HCT116 (cell line): ENCODE results near the gene F7. TPM values are rescaled to one million over a fixed set of nuclear protein-coding genes. Genes with fewer than 3 reads are reported as not detected.

Source experiments
- ATAC-seq: fragments of 200-7000 bp; cut with Tn5 transposase; 2 replicates; pipeline ENCODE4 v1.9.1; 2020; ENCODE audit warnings: mild to moderate bottlenecking, moderate library complexity
- BruUV-seq: library from RNA; stranded (reverse); fragments of 400-500 nt; replicated peaks from 2 replicates; lab custom pipeline; 2021; lab: Mats Ljungman, UMichigan
- CTCF ChIA-PET: fragments of 300-600 bp; sonication (Branson Sonifier 250); formaldehyde crosslinking; loops from one replicate; lab custom pipeline; 2021; ENCODE audit warnings: antibody characterized with exemption; lab: Charles Lee
- POLR2A ChIA-PET: fragments of 300-600, 350-600 bp; sonication (Branson Sonifier 250); formaldehyde crosslinking; loops from one replicate; lab custom pipeline; 2021; ENCODE audit warnings: antibody characterized with exemption; lab: Charles Lee
- RAD21 ChIA-PET, 2 experiments: fragments of 300-600 bp; sonication (Branson Sonifier 250); formaldehyde crosslinking; loops; one replicate each; lab custom pipeline; 2023; ENCODE audit warnings: low total read pairs in 2 of 2; ENCODE audit not compliant: uncharacterized antibody in 2 of 2, unreplicated experiment in 2 of 2, low non-redundant PET in 1 of 2; lab: Charles Lee
- DNase-seq: peaks from one replicate; pipeline ENCODE4 v3.0.0-alpha.2; 2010; ENCODE audit warnings: low read depth, low spot score
- H2AFZ ChIP-seq: fragments of 200-600 bp; shearing (Covaris generic), sonication (generic); 2 replicates; pipeline ENCODE4 v1.6.1; 2017; ENCODE audit warnings: low read depth, mixed run types, mixed read lengths, antibody characterized with exemption, low read length; ENCODE audit not compliant: poor library complexity, severe bottlenecking
- H3K27ac ChIP-seq: 2 replicates; pipeline ENCODE4 v1.5.1; 2012; ENCODE audit warnings: low read depth, low read length
- H3K27me3 ChIP-seq: fragments of 200-600 bp; sonication (generic); 2 replicates; pipeline ENCODE4 v1.6.1; 2016; ENCODE audit warnings: mixed run types, low read length, mixed read lengths; ENCODE audit not compliant: insufficient read depth
- H3K36me3 ChIP-seq, 2 experiments: fragments of 200-500 bp in 1 of 2; fragments of 200-600 bp in 1 of 2; sonication (Bioruptor generic) in 1 of 2; sonication (generic) in 1 of 2; 2 replicates each; pipeline versions ENCODE4 v1.5.1 to v1.6.1; 2014 to 2016; ENCODE audit warnings: low read length in 2 of 2, inconsistent platforms in 1 of 2, mixed read lengths in 1 of 2, mixed run types in 1 of 2; ENCODE audit not compliant: insufficient read depth in 2 of 2, control insufficient read depth in 1 of 2
- H3K4me1 ChIP-seq, 2 experiments: fragments of 200-600 bp in 1 of 2; sonication (generic) in 1 of 2; 2 replicates each; pipeline versions ENCODE4 v1.5.1 to v1.6.1; 2012 to 2017; ENCODE audit warnings: low read length in 2 of 2, inconsistent platforms in 1 of 2, mild to moderate bottlenecking in 1 of 2, mixed read lengths in 1 of 2, mixed run types in 1 of 2, moderate library complexity in 1 of 2; ENCODE audit not compliant: insufficient read depth in 2 of 2, control insufficient read depth in 1 of 2
- H3K4me2 ChIP-seq: fragments of 200-600 bp; sonication (generic); 2 replicates; pipeline ENCODE4 v1.6.1; 2017; ENCODE audit warnings: mixed run types, low read length, mixed read lengths
- H3K4me3 ChIP-seq, 2 experiments: fragments of 200-600 bp in 1 of 2; sonication (generic) in 1 of 2; replicated peaks in 1 of 2; 2 replicates each; pipeline ENCODE4 v1.5.1; 2011 to 2016; ENCODE audit warnings: low read length in 2 of 2, control low read depth in 1 of 2, low read depth in 1 of 2, mild to moderate bottlenecking in 1 of 2, mixed read lengths in 1 of 2, mixed run types in 1 of 2
- H3K79me2 ChIP-seq: fragments of 200-600 bp; sonication (generic); 2 replicates; pipeline ENCODE4 v1.6.1; 2017; ENCODE audit warnings: mild to moderate bottlenecking, mixed run types, low read length, moderate library complexity, mixed read lengths; ENCODE audit not compliant: insufficient read depth
- H3K9ac ChIP-seq: fragments of 200-600 bp; sonication (generic); 2 replicates; pipeline ENCODE4 v1.6.1; 2016; ENCODE audit warnings: low read length, mixed read lengths
- H3K9me2 ChIP-seq: fragments of 200-600 bp; sonication (generic), shearing (Covaris generic); 2 replicates; pipeline ENCODE4 v1.6.1; 2017; ENCODE audit warnings: mixed run types, mild to moderate bottlenecking, moderate library complexity; ENCODE audit not compliant: insufficient read depth
- H3K9me3 ChIP-seq, 2 experiments: fragments of 200-500 bp in 1 of 2; fragments of 200-600 bp in 1 of 2; sonication (Bioruptor generic) in 1 of 2; sonication (generic) in 1 of 2; 2 replicates each; pipeline ENCODE4 v1.6.1; 2014 to 2017; ENCODE audit warnings: low read length in 2 of 2, mixed read lengths in 2 of 2, inconsistent platforms in 1 of 2, low read depth in 1 of 2, mild to moderate bottlenecking in 1 of 2, mixed run types in 1 of 2, moderate library complexity in 1 of 2; ENCODE audit not compliant: control insufficient read depth in 1 of 2, insufficient read depth in 1 of 2
- H4K20me1 ChIP-seq: fragments of 200-600 bp; sonication (generic), shearing (Covaris generic); 2 replicates; pipeline ENCODE4 v1.6.1; 2017; ENCODE audit warnings: mixed run types, mild to moderate bottlenecking, moderate library complexity; ENCODE audit not compliant: insufficient read depth
- ATF3 ChIP-seq: IDR thresholded peaks from 2 replicates; pipeline ENCODE4 v1.6.1; 2012
- CEBPB ChIP-seq: IDR thresholded peaks from 2 replicates; pipeline ENCODE4 v1.6.1; 2012; ENCODE audit warnings: low read depth
- CTCF ChIP-seq, 3 experiments: fragments of 200-600 bp in 1 of 3; sonication (generic) in 1 of 3; IDR thresholded peaks in 2 of 3; conservative IDR thresholded peaks in 1 of 3; 2 replicates each; pipeline ENCODE4 v1.5.1; 2012 to 2017; ENCODE audit warnings: low read depth in 2 of 3, low read length in 2 of 3, antibody characterized with exemption in 1 of 3, borderline replicate concordance in 1 of 3, control low read depth in 1 of 3, mild to moderate bottlenecking in 1 of 3, mixed read lengths in 1 of 3, mixed run types in 1 of 3, moderate library complexity in 1 of 3; ENCODE audit not compliant: insufficient read depth in 1 of 3
- EZH2 ChIP-seq: fragments of 200-600 bp; sonication (generic); IDR thresholded peaks from 2 replicates; pipeline ENCODE4 v1.6.1; 2017; ENCODE audit warnings: antibody characterized with exemption, mixed run types
- JUND ChIP-seq: IDR thresholded peaks from 2 replicates; pipeline ENCODE4 v1.6.1; 2012
- intact Hi-C: fragments of 100-400 bp; cut with micrococcal nuclease; formaldehyde crosslinking; loops from 2 replicates; pipeline ENCODE4 v1.10.0; 2022
- total RNA-seq: library from RNA; stranded (reverse); gene quantifications from one replicate; pipeline ENCODE4 v1.2.1, GENCODE V29; 2021; ENCODE audit not compliant: unreplicated experiment

F7 gene
- total RNA-seq, 1 experiment from 2014 or later, result not detected

- no peak for TF ChIP-seq CTCF (IDR thresholded peaks at IDR 0.05 in 2 of 3, conservative IDR thresholded peaks at IDR 0.05 in 1 of 3; ENCODE audit: borderline replicate concordance in 1 of 3, insufficient read depth in 1 of 3, low read depth in 2 of 3, low read length in 2 of 3)
- no peak for TF ChIP-seq EZH2
- no peak for TF ChIP-seq JUND
- no peak for TF ChIP-seq ATF3
Observed at GRCh38 chr13:113153810-113154748, 48.5 kb downstream of the F7 start (continued).

- Histone ChIP-seq H2AFZ (peak overlapping the region; percentile 8), H3K27me3 (no peaks in the 10 kb centered on the region), H3K9me2 (no peaks in the 10 kb centered on the region), H3K9ac (no peak overlapping the region), H3K4me3 (no peak overlapping the region), H3K4me2 (no peak overlapping the region), H3K36me3 (no peaks in the 10 kb centered on the region), H3K27ac (no peak overlapping the region), H3K4me1 (peaks cover 9 to 16% of the 10 kb centered on the region in 2 experiments), H3K9me3 (peaks cover 0 to 5% of the 10 kb centered on the region in 2 experiments; a peak in 1 of 4 replicates), H3K79me2 (no peaks in the 10 kb centered on the region), H4K20me1 (no peaks in the 10 kb centered on the region)
- BruUV-seq, result no TSS peak
- ChIA-PET POLR2A (no interaction called here), RAD21 (no interaction called here), CTCF (no interaction called here)
- intact Hi-C loops, result loop anchor here (10.0 kb wide), 1 partner anchor 70 kb away; no protein-coding TSS in a partner anchor
- DNase-seq, result no peak
- ATAC-seq, result no peak
- TF ChIP-seq CEBPB, result no peak
- TF ChIP-seq CTCF (IDR thresholded peaks at IDR 0.05 in 2 of 3, conservative IDR thresholded peaks at IDR 0.05 in 1 of 3; ENCODE audit: borderline replicate concordance in 1 of 3, insufficient read depth in 1 of 3, low read depth in 2 of 3, low read length in 2 of 3), result 0 out of 6 replicates have a peak, but pooled peaks of 1 of the 3 experiments have one; percentile 12
Observed at GRCh38 chr13:113155201-113155600, 49.6 kb downstream of the F7 start.
